22Rv1 (cell line): ENCODE measurements around the gene METAP1D.

Experiments used
- CTCF ChIP-seq: fragments of 450-650 bp; IDR thresholded peaks from 2 replicates; pipeline ENCODE4 v1.5.1; 2017; ENCODE audit warnings: mild to moderate bottlenecking
- ZFX ChIP-seq: fragments of 450-650 bp; IDR thresholded peaks from 2 replicates; pipeline ENCODE4 v1.6.1; 2017; ENCODE audit warnings: antibody characterized with exemption, borderline replicate concordance

GRCh38 chr2:172072303-172072702, 72.5 kb downstream of the METAP1D start:
- TF ChIP-seq CTCF (no peak), ZFX (no peak)
